Inferior parietal cortex (tissue), 1 donor: ENCODE data around the gene SLC24A5.

Experiments used
- DNase-seq: peaks from one replicate; pipeline ENCODE4 v3.0.0-alpha.2; 2016; ENCODE audit errors: extremely low spot score

SLC24A5 gene

GRCh38 chr15:48120745-48121144, at the start of gene SLC24A5:
Gene SLC24A5 (plus strand): TSS chr15:48120990. CDS start chr15:48121045, 55 bp downstream.
- no peak for DNase-seq

- no peak for DNase-seq
Measured at GRCh38 chr15:48072941-48073340, 47.8 kb upstream of the SLC24A5 start.

GRCh38 chr15:48073881-48074280, 46.9 kb upstream of the SLC24A5 start:
- no peak for DNase-seq

GRCh38 chr15:48076454-48076853, 44.3 kb upstream of the SLC24A5 start:
- no peak for DNase-seq

- DNase-seq, result no peak
Measured at GRCh38 chr15:48077616-48078184, 43.1 kb upstream of the SLC24A5 start.

- no peak for DNase-seq
Measured at GRCh38 chr15:48084759-48085590, 35.8 kb upstream of the SLC24A5 start.

- DNase-seq, result no peak
Measured at GRCh38 chr15:48085591-48085930, 35.2 kb upstream of the SLC24A5 start.

GRCh38 chr15:48086133-48086532, 34.7 kb upstream of the SLC24A5 start:
- no peak for DNase-seq

GRCh38 chr15:48086576-48086975, 34.2 kb upstream of the SLC24A5 start:
- no peak for DNase-seq

- DNase-seq, result no peak
Measured at GRCh38 chr15:48087844-48088243, 32.9 kb upstream of the SLC24A5 start.

- no peak for DNase-seq
Measured at GRCh38 chr15:48089702-48090101, 31.1 kb upstream of the SLC24A5 start.

GRCh38 chr15:48090115-48090514, 30.7 kb upstream of the SLC24A5 start:
- DNase-seq, result no peak

- DNase-seq, result no peak
Measured at GRCh38 chr15:48090666-48091065, 30.1 kb upstream of the SLC24A5 start.

GRCh38 chr15:48091522-48091921, 29.3 kb upstream of the SLC24A5 start:
- DNase-seq, result no peak

GRCh38 chr15:48096355-48096786, 24.4 kb upstream of the SLC24A5 start:
- DNase-seq, result no peak

- DNase-seq, result peak; percentile 17
Measured at GRCh38 chr15:48096813-48097212, 24.0 kb upstream of the SLC24A5 start.

GRCh38 chr15:48097264-48097663, 23.5 kb upstream of the SLC24A5 start:
- DNase-seq, result no peak

- no peak for DNase-seq
Measured at GRCh38 chr15:48101376-48101961, 19.3 kb upstream of the SLC24A5 start.

GRCh38 chr15:48102167-48102566, 18.6 kb upstream of the SLC24A5 start:
- no peak for DNase-seq

- DNase-seq, result no peak
Measured at GRCh38 chr15:48103647-48104046, 17.1 kb upstream of the SLC24A5 start.

- DNase-seq, result no peak
Measured at GRCh38 chr15:48105936-48106335, 14.9 kb upstream of the SLC24A5 start.

- no peak for DNase-seq
Measured at GRCh38 chr15:48109212-48109611, 11.6 kb upstream of the SLC24A5 start.
